PC-9 (cell line): ENCODE results near the gene DESI2. TPM values are rescaled to one million over a fixed set of nuclear protein-coding genes. Genes with fewer than 3 reads are reported as not detected.
"Not testable (repeated sequence)": the region's sequence is repeated elsewhere in the genome, so short reads cannot be mapped to it uniquely, and the experiment has no call there.

Experiments
- BruUV-seq: library from RNA; stranded (reverse); fragments of 400-500 nt; replicated peaks from 2 replicates; lab custom pipeline; 2021; lab: Mats Ljungman, UMichigan
- CTCF ChIA-PET: fragments of 300-600 bp; sonication (Branson Sonifier 250); formaldehyde crosslinking; loops from one replicate; lab custom pipeline; 2022; ENCODE audit warnings: antibody characterized with exemption; lab: Charles Lee
- POLR2A ChIA-PET: fragments of 300-600 bp; sonication (Branson Sonifier 250); formaldehyde crosslinking; loops from one replicate; lab custom pipeline; 2022; ENCODE audit warnings: antibody characterized with exemption; ENCODE audit not compliant: unreplicated experiment; lab: Charles Lee
- DNase-seq, 2 experiments: peaks; one replicate each; pipeline versions ENCODE4 v3.0.0 to v3.0.0-alpha.2; 2015 to 2022; ENCODE audit warnings: mixed read lengths in 1 of 2
- H2AFZ ChIP-seq: fragments of 200-600 bp; sonication (generic); 2 replicates; pipeline ENCODE4 v1.8.1; 2017; ENCODE audit warnings: antibody characterized with exemption
- H3F3A ChIP-seq: fragments of 200-600 bp; sonication (generic); 2 replicates; pipeline ENCODE4 v1.8.1; 2017; ENCODE audit warnings: antibody characterized with exemption, mild to moderate bottlenecking, low read depth; ENCODE audit not compliant: insufficient read depth
- H3K27ac ChIP-seq: fragments of 200-600 bp; sonication (generic); 2 replicates; pipeline ENCODE4 v1.6.1; 2016; ENCODE audit warnings: mixed run types
- H3K27me3 ChIP-seq: fragments of 200-600 bp; sonication (generic); 2 replicates; pipeline ENCODE4 v1.6.1; 2016; ENCODE audit warnings: low read depth, mixed run types; ENCODE audit not compliant: insufficient read depth
- H3K36me3 ChIP-seq: fragments of 200-600 bp; sonication (generic); 2 replicates; pipeline ENCODE4 v1.6.1; 2016; ENCODE audit warnings: low read depth, mixed run types
- H3K4me1 ChIP-seq: fragments of 200-600 bp; sonication (generic); replicated peaks from 2 replicates; pipeline ENCODE4 v1.6.1; 2016; ENCODE audit warnings: mixed run types; ENCODE audit not compliant: insufficient read depth
- H3K4me2 ChIP-seq: fragments of 200-600 bp; sonication (generic); 2 replicates; pipeline ENCODE4 v1.6.1; 2017; ENCODE audit warnings: mixed run types
- H3K4me3 ChIP-seq: fragments of 200-600 bp; sonication (generic); 2 replicates; pipeline ENCODE4 v1.6.1; 2016; ENCODE audit warnings: mixed run types
- H3K79me2 ChIP-seq: fragments of 200-600 bp; sonication (generic); 2 replicates; pipeline ENCODE4 v1.6.1; 2017; ENCODE audit warnings: low read depth, mixed run types
- H3K9me2 ChIP-seq: fragments of 200-600 bp; sonication (generic); 2 replicates; pipeline ENCODE4 v1.8.1; 2017; ENCODE audit warnings: mild to moderate bottlenecking; ENCODE audit not compliant: insufficient read depth
- H3K9me3 ChIP-seq: fragments of 200-600 bp; sonication (generic); 2 replicates; pipeline ENCODE4 v1.8.1; 2016; ENCODE audit warnings: low read depth; ENCODE audit not compliant: insufficient read depth
- H4K20me1 ChIP-seq: fragments of 200-600 bp; sonication (generic); 2 replicates; pipeline ENCODE4 v1.8.1; 2017; ENCODE audit not compliant: insufficient read depth
- EZH2 ChIP-seq: fragments of 200-600 bp; sonication (generic); IDR thresholded peaks from 2 replicates; pipeline ENCODE4 v1.8.0; 2017; ENCODE audit warnings: antibody characterized with exemption, low read depth
- intact Hi-C: fragments of 100-400 bp; cut with micrococcal nuclease; formaldehyde crosslinking; loops from one replicate; pipeline ENCODE4 v1.10.0; 2022; ENCODE audit not compliant: unreplicated experiment
- total RNA-seq: library from RNA; stranded (reverse); gene quantifications from 2 replicates; pipeline ENCODE4 v1.2.3, GENCODE V29; 2021
- TF ChIP-seq, protein P1 (sequence below): fragments of 200-600 bp; sonication (generic); conservative IDR thresholded peaks from 2 replicates; pipeline ENCODE4 v1.6.1; 2017; ENCODE audit warnings: mixed run types, antibody characterized with exemption, mild to moderate bottlenecking, moderate library complexity

DESI2 gene
- total RNA-seq, 1 experiment from 2014 or later = 45.8 TPM

DNA sequence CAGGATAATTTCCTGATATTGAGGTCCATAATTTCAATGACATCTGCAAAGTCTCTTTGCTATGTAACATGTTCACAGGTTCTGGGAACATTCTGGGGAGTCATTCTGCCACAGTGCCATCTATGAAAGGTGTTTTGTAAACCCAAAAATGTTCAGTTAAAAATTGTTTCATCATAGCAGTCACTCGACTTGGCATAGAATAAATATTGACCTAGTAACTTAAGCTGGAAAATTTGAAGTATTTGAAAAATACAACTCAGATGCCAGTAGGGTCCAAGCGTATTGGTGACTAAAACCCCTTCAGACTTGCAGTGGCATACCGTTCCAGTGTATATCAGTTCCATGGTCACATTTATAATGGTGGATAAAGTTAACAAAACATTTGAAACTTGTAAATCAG is 6.8 kb downstream of the DESI2 start:
- no peaks in the 10 kb centered on the region for H3K9me3 ChIP-seq
- H3K27me3 ChIP-seq = no peaks in the 10 kb centered on the region
- intact Hi-C loops = loop anchor here (10.0 kb wide), 2 partner anchors 175 to 1405 kb away; partner anchors contain the start of genes CEP170, COX20 and SDCCAG8
- TF ChIP-seq, protein P1, sequence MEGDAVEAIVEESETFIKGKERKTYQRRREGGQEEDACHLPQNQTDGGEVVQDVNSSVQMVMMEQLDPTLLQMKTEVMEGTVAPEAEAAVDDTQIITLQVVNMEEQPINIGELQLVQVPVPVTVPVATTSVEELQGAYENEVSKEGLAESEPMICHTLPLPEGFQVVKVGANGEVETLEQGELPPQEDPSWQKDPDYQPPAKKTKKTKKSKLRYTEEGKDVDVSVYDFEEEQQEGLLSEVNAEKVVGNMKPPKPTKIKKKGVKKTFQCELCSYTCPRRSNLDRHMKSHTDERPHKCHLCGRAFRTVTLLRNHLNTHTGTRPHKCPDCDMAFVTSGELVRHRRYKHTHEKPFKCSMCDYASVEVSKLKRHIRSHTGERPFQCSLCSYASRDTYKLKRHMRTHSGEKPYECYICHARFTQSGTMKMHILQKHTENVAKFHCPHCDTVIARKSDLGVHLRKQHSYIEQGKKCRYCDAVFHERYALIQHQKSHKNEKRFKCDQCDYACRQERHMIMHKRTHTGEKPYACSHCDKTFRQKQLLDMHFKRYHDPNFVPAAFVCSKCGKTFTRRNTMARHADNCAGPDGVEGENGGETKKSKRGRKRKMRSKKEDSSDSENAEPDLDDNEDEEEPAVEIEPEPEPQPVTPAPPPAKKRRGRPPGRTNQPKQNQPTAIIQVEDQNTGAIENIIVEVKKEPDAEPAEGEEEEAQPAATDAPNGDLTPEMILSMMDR = no peak
- no peak for TF ChIP-seq EZH2
- no peak overlapping the region for H2AFZ ChIP-seq
- H3K4me3 ChIP-seq = no peak overlapping the region
- peaks cover 14% of the 10 kb centered on the region for H4K20me1 ChIP-seq
- H3K4me2 ChIP-seq = no peak overlapping the region
- peaks cover 26% of the 10 kb centered on the region for H3K36me3 ChIP-seq
- peaks cover 15% of the 10 kb centered on the region for H3K4me1 ChIP-seq
- CTCF ChIA-PET = no interaction called here
- no peak for DNase-seq
- no peaks in the 10 kb centered on the region for H3F3A ChIP-seq
- POLR2A ChIA-PET = no interaction called here
- no peaks in the 10 kb centered on the region for H3K9me2 ChIP-seq
- H3K79me2 ChIP-seq = peaks cover 82% of the 10 kb centered on the region
- BruUV-seq = no TSS peak
- no peak overlapping the region for H3K27ac ChIP-seq

DNA sequence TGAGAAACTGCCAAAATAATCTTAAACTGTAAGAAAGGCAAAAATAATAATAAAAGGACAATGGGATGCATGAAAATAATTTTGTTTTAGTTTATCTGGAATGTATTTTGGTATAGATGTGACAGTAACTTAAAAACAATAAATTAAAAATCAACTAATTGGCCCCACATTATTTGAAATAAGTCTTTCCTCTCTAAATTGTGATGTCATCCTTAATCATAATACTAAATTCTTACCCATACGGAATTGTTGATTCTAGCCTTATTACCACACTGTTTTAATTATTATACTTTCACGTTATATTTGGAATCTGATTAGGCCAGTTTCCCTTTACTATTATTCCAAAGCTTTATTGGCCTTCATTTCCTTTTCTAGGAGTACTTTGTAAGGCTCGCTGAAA is 7.7 kb downstream of the DESI2 start:
- no peaks in the 10 kb centered on the region for H3K27me3 ChIP-seq
- no peak overlapping the region for H3K27ac ChIP-seq
- no peak for DNase-seq
- peaks cover 6% of the 10 kb centered on the region; the same call in 1 of the 2 replicates for H3K4me1 ChIP-seq
- no peak overlapping the region for H2AFZ ChIP-seq
- peaks cover 9% of the 10 kb centered on the region; the same call in 1 of the 2 replicates for H4K20me1 ChIP-seq
- H3K4me3 ChIP-seq = no peak overlapping the region
- H3K79me2 ChIP-seq = peaks cover 78% of the 10 kb centered on the region
- ChIA-PET CTCF (no interaction called here), POLR2A (no interaction called here)
- no TSS peak for BruUV-seq
- no peak overlapping the region for H3K4me2 ChIP-seq
- H3K9me3 ChIP-seq = no peaks in the 10 kb centered on the region
- intact Hi-C loops = no loop called here
- TF ChIP-seq, protein P1 = no peak
- no peak for TF ChIP-seq EZH2
- no peaks in the 10 kb centered on the region for H3K9me2 ChIP-seq
- peaks cover 26% of the 10 kb centered on the region for H3K36me3 ChIP-seq
- H3F3A ChIP-seq = no peaks in the 10 kb centered on the region

DNA sequence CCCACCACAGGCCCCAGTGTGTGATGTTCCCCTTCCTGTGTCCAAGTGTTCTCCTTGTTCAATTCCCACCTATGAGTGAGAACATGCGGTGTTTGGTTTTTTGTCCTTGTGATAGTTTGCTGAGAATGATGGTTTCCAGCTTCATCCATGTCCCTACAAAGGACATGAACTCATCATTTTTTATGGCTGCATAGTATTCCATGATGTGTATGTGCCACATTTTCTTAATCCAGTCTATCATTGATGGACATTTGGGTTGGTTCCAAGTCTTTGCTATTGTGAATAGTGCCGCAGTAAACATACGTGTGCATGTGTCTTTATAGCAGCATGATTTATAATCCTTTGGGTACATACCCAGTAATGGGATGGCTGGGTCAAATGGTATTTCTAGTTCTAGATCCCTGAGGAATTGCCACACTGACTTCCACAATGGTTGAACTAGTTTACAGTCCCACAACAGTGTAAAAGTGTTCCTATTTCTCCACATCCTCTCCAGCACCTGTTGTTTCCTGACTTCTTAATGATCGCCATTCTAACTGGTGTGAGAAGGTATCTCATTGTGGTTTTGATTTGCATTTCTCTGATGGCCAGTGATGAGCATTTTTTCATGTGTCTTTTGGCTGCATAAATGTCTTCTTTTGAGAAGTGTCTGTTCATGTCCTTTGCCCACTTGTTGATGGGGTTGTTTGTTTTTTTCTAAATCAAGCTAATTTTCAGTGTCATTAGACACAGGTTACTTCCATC is 8.8 kb downstream of the DESI2 start:
- CTCF ChIA-PET, H3K4me1 ChIP-seq, POLR2A ChIA-PET, H3F3A ChIP-seq, H4K20me1 ChIP-seq, intact Hi-C loops, DNase-seq, BruUV-seq, H3K4me3 ChIP-seq, H3K27me3 ChIP-seq, H3K27ac ChIP-seq, H3K9me3 ChIP-seq, H2AFZ ChIP-seq, H3K4me2 ChIP-seq, H3K9me2 ChIP-seq: not testable (repeated sequence)
- peaks cover 69% of the 10 kb centered on the region for H3K79me2 ChIP-seq
- H3K36me3 ChIP-seq = peaks cover 29% of the 10 kb centered on the region
